ENCODE data around the gene NUDC. TPM values are rescaled to one million over a fixed set of nuclear protein-coding genes. Genes with fewer than 3 reads are reported as not detected.
A peak's percentile ranks its signal among the peaks of the same experiment; 100 is the strongest.

Gene NUDC
- total and polyA plus RNA-seq, 2 of the 13 experiments (the other 11 are each of a cell fraction or from before 2014, with no cell fraction given), result 34.7 to 104 TPM

DNA sequence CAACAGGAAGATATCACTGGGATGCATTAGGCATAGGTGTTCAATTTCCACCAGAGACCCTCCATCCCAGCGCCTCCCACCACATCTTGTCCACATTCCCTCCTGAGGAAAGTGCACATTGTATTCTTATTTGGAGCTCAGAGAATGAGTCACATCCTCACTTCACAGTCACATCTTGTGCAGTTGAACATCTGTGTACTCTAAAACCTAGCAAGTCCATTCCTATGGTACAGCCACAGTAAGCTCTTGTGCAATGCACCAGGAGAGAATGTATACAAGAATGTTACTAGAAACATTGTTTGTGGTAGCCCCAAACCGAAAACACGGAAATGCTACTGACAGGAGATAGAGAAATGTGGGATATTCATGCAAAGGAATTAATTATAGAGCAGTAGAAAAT is 40.3 kb downstream of the NUDC start (continued):
- TF ChIP-seq RFXAP (CRISPR knock-in tag; IDR thresholded peaks at IDR 0.05; ENCODE audit: borderline replicate concordance) (no peak), FOXP1 (IDR thresholded peaks at IDR 0.05) (peak; percentile 82), FOXP1 (CRISPR knock-in tag; IDR thresholded peaks at IDR 0.05) (peak; percentile 98), ZNF230 (CRISPR knock-in tag; IDR thresholded peaks at IDR 0.05) (no peak), SOX13 (IDR thresholded peaks at IDR 0.05) (no peak), SOX13 (CRISPR knock-in tag; conservative IDR thresholded peaks at IDR 0.05 in 1 of 2, IDR thresholded peaks at IDR 0.05 in 1 of 2) (peak in 1 of 2 experiments; percentile 87; a peak in 2 of 4 replicates), ZFX (CRISPR knock-in tag; IDR thresholded peaks at IDR 0.05; ENCODE audit: low read depth) (peak; percentile 17; the same call in 1 of the 2 replicates), ZC3H13 (CRISPR knock-in tag; IDR thresholded peaks at IDR 0.05) (no peak), MLLT10 (CRISPR knock-in tag; IDR thresholded peaks at IDR 0.05) (no peak), ZNF441 (CRISPR knock-in tag; IDR thresholded peaks at IDR 0.05; ENCODE audit: borderline replicate concordance) (0 out of 2 replicates have a peak, but pooled peaks have one; percentile 13), DNMT3B (CRISPR knock-in tag; conservative IDR thresholded peaks at IDR 0.05) (no peak; the same call in 1 of the 2 replicates), ZNF546 (CRISPR knock-in tag; conservative IDR thresholded peaks at IDR 0.05) (no peak), ZNF350 (CRISPR knock-in tag; IDR thresholded peaks at IDR 0.05; ENCODE audit: borderline replicate concordance, low read depth) (no peak), GABPA (IDR thresholded peaks at IDR 0.05; ENCODE audit: low read depth, low read length) (no peak), GABPA (CRISPR knock-in tag; IDR thresholded peaks at IDR 0.05; ENCODE audit: low read depth) (0 out of 2 replicates have a peak, but pooled peaks have one; percentile 45), ATM (IDR thresholded peaks at IDR 0.05; ENCODE audit: borderline replicate concordance) (no peak)
- TF ChIP-seq, protein P1, sequence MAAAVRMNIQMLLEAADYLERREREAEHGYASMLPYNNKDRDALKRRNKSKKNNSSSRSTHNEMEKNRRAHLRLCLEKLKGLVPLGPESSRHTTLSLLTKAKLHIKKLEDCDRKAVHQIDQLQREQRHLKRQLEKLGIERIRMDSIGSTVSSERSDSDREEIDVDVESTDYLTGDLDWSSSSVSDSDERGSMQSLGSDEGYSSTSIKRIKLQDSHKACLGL (CRISPR knock-in tag; IDR thresholded peaks at IDR 0.05), result no peak
- TF ChIP-seq, protein P2, sequence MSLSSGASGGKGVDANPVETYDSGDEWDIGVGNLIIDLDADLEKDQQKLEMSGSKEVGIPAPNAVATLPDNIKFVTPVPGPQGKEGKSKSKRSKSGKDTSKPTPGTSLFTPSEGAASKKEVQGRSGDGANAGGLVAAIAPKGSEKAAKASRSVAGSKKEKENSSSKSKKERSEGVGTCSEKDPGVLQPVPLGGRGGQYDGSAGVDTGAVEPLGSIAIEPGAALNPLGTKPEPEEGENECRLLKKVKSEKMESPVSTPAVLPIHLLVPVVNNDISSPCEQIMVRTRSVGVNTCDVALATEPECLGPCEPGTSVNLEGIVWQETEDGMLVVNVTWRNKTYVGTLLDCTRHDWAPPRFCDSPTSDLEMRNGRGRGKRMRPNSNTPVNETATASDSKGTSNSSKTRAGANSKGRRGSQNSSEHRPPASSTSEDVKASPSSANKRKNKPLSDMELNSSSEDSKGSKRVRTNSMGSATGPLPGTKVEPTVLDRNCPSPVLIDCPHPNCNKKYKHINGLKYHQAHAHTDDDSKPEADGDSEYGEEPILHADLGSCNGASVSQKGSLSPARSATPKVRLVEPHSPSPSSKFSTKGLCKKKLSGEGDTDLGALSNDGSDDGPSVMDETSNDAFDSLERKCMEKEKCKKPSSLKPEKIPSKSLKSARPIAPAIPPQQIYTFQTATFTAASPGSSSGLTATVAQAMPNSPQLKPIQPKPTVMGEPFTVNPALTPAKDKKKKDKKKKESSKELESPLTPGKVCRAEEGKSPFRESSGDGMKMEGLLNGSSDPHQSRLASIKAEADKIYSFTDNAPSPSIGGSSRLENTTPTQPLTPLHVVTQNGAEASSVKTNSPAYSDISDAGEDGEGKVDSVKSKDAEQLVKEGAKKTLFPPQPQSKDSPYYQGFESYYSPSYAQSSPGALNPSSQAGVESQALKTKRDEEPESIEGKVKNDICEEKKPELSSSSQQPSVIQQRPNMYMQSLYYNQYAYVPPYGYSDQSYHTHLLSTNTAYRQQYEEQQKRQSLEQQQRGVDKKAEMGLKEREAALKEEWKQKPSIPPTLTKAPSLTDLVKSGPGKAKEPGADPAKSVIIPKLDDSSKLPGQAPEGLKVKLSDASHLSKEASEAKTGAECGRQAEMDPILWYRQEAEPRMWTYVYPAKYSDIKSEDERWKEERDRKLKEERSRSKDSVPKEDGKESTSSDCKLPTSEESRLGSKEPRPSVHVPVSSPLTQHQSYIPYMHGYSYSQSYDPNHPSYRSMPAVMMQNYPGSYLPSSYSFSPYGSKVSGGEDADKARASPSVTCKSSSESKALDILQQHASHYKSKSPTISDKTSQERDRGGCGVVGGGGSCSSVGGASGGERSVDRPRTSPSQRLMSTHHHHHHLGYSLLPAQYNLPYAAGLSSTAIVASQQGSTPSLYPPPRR (CRISPR knock-in tag; IDR thresholded peaks at IDR 0.05; ENCODE audit: borderline replicate concordance), result no peak
- TF ChIP-seq, protein P3, sequence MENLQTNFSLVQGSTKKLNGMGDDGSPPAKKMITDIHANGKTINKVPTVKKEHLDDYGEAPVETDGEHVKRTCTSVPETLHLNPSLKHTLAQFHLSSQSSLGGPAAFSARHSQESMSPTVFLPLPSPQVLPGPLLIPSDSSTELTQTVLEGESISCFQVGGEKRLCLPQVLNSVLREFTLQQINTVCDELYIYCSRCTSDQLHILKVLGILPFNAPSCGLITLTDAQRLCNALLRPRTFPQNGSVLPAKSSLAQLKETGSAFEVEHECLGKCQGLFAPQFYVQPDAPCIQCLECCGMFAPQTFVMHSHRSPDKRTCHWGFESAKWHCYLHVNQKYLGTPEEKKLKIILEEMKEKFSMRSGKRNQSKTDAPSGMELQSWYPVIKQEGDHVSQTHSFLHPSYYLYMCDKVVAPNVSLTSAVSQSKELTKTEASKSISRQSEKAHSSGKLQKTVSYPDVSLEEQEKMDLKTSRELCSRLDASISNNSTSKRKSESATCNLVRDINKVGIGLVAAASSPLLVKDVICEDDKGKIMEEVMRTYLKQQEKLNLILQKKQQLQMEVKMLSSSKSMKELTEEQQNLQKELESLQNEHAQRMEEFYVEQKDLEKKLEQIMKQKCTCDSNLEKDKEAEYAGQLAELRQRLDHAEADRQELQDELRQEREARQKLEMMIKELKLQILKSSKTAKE (CRISPR knock-in tag; IDR thresholded peaks at IDR 0.05; ENCODE audit: borderline replicate concordance), result peak; percentile 31; the same call in 1 of the 2 replicates
- TF ChIP-seq, protein P4, sequence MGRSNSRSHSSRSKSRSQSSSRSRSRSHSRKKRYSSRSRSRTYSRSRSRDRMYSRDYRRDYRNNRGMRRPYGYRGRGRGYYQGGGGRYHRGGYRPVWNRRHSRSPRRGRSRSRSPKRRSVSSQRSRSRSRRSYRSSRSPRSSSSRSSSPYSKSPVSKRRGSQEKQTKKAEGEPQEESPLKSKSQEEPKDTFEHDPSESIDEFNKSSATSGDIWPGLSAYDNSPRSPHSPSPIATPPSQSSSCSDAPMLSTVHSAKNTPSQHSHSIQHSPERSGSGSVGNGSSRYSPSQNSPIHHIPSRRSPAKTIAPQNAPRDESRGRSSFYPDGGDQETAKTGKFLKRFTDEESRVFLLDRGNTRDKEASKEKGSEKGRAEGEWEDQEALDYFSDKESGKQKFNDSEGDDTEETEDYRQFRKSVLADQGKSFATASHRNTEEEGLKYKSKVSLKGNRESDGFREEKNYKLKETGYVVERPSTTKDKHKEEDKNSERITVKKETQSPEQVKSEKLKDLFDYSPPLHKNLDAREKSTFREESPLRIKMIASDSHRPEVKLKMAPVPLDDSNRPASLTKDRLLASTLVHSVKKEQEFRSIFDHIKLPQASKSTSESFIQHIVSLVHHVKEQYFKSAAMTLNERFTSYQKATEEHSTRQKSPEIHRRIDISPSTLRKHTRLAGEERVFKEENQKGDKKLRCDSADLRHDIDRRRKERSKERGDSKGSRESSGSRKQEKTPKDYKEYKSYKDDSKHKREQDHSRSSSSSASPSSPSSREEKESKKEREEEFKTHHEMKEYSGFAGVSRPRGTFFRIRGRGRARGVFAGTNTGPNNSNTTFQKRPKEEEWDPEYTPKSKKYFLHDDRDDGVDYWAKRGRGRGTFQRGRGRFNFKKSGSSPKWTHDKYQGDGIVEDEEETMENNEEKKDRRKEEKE (IDR thresholded peaks at IDR 0.05), result no peak
- TF ChIP-seq, protein P5, sequence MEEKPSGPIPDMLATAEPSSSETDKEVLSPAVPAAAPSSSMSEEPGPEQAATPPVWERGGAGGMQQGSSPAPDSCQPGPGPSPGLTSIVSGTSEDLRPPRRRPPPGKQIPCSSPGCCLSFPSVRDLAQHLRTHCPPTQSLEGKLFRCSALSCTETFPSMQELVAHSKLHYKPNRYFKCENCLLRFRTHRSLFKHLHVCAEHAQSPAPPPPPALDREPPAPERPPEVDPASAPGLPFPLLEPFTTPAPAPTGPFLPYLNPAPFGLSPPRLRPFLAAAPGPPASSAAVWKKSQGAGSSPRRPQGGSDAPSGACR (CRISPR knock-in tag; IDR thresholded peaks at IDR 0.05), result no peak

All from HepG2 (cell line).